Sigmoid colon (tissue), 4 donors: ENCODE measurements around the gene CTNNA2.

Experiments
- EP300 ChIP-seq, 4 donors: sonication (generic); formaldehyde crosslinking; IDR thresholded peaks; one replicate each; pipeline ENCODE4 v1.6.1; 2017; ENCODE audit warnings: antibody characterized with exemption in 4 of 4
- POLR2A ChIP-seq, 2 donors: fragments of 450-650 bp; IDR thresholded peaks; one replicate each; pipeline ENCODE4 v1.6.1; 2016; ENCODE audit warnings: antibody characterized with exemption in 2 of 2, mild to moderate bottlenecking in 2 of 2, moderate library complexity in 2 of 2
- POLR2AphosphoS5 ChIP-seq, 4 donors: sonication (generic); formaldehyde crosslinking; IDR thresholded peaks; one replicate each; pipeline ENCODE4 v1.6.1; 2017; ENCODE audit warnings: antibody characterized with exemption in 4 of 4
- TF ChIP-seq, protein P1 (sequence below), 4 experiments: fragments of 450-650 bp in 3 of 4; fragments of 200-600 bp in 1 of 4; IDR thresholded peaks; one replicate each; pipeline ENCODE4 v1.5.1; 2016 to 2019; ENCODE audit warnings: antibody characterized with exemption in 4 of 4, mild to moderate bottlenecking in 3 of 4, moderate library complexity in 2 of 4

DNA sequence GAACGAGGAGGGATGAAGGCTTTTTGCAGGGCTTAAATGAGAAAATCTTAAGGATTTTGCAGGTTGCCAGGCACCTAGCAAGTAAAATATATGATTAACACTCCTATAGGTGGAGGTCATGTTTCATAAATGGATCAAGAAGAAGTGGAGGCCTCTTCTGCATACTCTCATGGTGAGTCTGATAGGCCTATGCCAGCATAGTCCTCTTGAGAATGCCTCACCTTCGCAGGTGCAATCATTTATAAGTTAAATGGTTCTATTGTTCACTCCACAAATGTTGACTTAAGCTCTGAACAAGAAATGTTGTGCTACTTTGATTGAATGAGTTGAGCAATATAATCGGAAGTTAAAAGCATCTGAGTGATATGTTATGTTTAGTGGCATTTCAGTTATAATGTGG lies 779.6 kb downstream of the CTNNA2 start:
- TF ChIP-seq, protein P1, sequence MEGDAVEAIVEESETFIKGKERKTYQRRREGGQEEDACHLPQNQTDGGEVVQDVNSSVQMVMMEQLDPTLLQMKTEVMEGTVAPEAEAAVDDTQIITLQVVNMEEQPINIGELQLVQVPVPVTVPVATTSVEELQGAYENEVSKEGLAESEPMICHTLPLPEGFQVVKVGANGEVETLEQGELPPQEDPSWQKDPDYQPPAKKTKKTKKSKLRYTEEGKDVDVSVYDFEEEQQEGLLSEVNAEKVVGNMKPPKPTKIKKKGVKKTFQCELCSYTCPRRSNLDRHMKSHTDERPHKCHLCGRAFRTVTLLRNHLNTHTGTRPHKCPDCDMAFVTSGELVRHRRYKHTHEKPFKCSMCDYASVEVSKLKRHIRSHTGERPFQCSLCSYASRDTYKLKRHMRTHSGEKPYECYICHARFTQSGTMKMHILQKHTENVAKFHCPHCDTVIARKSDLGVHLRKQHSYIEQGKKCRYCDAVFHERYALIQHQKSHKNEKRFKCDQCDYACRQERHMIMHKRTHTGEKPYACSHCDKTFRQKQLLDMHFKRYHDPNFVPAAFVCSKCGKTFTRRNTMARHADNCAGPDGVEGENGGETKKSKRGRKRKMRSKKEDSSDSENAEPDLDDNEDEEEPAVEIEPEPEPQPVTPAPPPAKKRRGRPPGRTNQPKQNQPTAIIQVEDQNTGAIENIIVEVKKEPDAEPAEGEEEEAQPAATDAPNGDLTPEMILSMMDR (IDR thresholded peaks at IDR 0.05): no peak
- no peak for TF ChIP-seq EP300 (IDR thresholded peaks at IDR 0.05)
- TF ChIP-seq POLR2AphosphoS5 (IDR thresholded peaks at IDR 0.05): no peak
- TF ChIP-seq POLR2A (IDR thresholded peaks at IDR 0.05): no peak
